ENCODE data around the gene SGCE.

SGCE gene

DNA sequence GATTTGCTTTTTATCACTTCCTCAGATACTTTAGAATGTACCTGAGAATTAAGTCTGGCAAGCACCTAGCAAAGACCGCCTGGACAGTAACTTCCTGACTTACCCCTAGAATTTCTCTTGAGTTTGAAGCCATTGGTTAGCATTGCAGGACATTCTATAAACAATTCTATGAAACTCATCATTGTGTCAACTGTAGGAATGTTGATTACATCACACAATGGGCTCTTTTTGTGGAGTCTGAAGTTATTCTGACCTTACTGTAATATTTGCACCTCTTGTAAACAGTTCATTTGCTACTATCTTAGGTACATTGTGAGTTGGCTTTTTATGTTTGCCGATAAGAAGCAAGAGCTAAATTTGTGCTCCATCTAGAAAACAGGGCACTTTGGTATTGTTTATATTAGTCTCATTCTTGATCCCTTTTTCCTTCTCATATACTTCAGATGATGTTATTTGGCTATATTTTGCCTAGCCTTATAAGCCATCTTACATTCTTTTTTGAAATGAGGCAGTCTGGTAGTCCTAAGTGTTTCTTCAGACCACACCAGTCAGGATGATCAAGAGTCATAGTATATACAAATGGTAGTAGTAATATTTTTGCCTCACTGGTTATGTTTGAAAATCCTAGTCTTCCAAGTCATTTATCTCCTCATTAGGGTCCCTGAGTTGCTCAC lies 94.0 kb downstream of the SGCE start:
- Histone ChIP-seq H3K4me3 (ENCODE audit: low read depth, low read length) (no peak overlapping the region), H3K36me3 (no peaks in the 10 kb centered on the region; the same call in 1 of the 2 replicates), H3K27me3 (no peaks in the 10 kb centered on the region), H3K9me3 (no peaks in the 10 kb centered on the region), H3K4me1 (no peaks in the 10 kb centered on the region)
- no peak for DNase-seq
- no peak for TF ChIP-seq CTCF (IDR thresholded peaks at IDR 0.05; ENCODE audit: low read depth, low read length)

DNA sequence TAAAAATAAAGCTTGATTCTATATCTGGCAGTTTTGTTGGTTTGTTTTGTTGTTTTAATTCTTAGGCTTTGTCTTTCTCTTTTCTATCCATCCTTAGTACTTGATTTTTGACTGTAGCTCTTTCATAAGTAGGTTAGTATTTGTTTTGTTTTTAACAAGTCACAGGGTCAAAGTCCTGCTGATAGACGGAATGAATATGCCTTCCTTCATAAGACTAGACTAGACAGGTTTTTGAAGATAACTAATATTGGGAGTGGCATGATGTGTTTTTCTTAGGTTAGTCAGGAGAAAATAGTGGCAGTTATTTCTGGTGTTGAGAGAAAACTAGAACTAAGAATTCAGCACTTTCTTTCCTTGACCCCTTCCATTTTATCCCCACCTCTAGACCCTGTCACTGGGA lies 96.0 kb downstream of the SGCE start:
- no peak overlapping the region for H3K4me3 ChIP-seq (ENCODE audit: low read depth, low read length)
- DNase-seq = no peak
- TF ChIP-seq CTCF (IDR thresholded peaks at IDR 0.05; ENCODE audit: low read depth, low read length) = no peak
- no peaks in the 10 kb centered on the region for H3K27me3 ChIP-seq
- no peaks in the 10 kb centered on the region for H3K4me1 ChIP-seq
- H3K9me3 ChIP-seq = no peaks in the 10 kb centered on the region
- no peaks in the 10 kb centered on the region; the same call in 1 of the 2 replicates for H3K36me3 ChIP-seq

- DNase-seq = no peak
- no peaks in the 10 kb centered on the region for H3K27me3 ChIP-seq
- no peak for TF ChIP-seq CTCF (IDR thresholded peaks at IDR 0.05; ENCODE audit: low read depth, low read length)
- H3K9me3 ChIP-seq = no peaks in the 10 kb centered on the region
- H3K4me3 ChIP-seq (ENCODE audit: low read depth, low read length) = no peak overlapping the region
- no peaks in the 10 kb centered on the region for H3K4me1 ChIP-seq
- H3K36me3 ChIP-seq = no peaks in the 10 kb centered on the region; the same call in 1 of the 2 replicates
Observed at GRCh38 chr7:94557215-94557614, 98.7 kb downstream of the SGCE start.

DNA sequence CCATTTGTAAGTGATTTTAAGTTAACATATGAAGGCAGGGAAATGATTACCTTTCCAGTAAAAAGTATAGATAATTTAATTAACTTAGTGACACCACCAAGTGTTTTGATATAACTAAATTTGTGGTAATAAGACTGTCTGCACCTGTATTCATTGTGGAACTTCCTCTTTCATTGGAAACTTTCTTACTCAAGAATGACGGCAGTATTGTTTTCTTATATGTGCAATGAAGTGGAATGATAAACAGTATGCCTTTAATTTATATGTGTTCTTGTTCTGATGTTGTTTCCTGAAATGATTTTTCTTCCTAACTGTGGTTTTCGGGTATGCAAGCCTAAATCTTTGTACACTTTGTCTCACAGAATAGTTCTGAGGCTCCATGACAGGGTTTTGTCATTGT lies 99.9 kb downstream of the SGCE start:
- H3K9me3 ChIP-seq = no peaks in the 10 kb centered on the region

DNA sequence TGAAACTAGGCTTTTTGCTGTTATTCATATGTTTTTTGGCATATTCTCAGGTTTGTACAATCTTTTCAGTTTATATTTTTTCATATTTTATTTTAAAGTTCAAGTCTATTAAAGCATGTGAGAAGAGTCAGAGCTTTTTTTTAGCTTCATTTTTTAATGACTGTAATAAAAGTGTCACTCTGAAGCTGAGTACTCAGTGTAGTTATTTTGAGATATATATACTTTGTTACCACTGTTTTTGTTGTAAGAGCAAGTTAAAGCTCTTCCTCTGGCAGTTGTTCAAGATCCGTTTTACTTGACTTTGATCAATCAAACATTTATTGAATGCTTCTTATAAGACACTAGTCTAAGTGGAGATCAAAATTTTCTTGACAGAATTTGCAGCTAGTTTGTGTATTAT lies 108.8 kb downstream of the SGCE start:
- no peak for DNase-seq
- Histone ChIP-seq H3K4me3 (ENCODE audit: low read depth, low read length) (no peak overlapping the region), H3K36me3 (no peaks in the 10 kb centered on the region), H3K9me3 (no peaks in the 10 kb centered on the region), H3K27me3 (no peaks in the 10 kb centered on the region), H3K4me1 (peaks cover 5% of the 10 kb centered on the region; the same call in 1 of the 2 replicates)
- no peak for TF ChIP-seq CTCF (IDR thresholded peaks at IDR 0.05; ENCODE audit: low read depth, low read length)

More for the DNA sequence above, 99.9 kb downstream of the SGCE start:
- Histone ChIP-seq H3K4me3 (ENCODE audit: low read depth, low read length) (no peak overlapping the region), H3K4me1 (no peaks in the 10 kb centered on the region), H3K36me3 (no peaks in the 10 kb centered on the region; the same call in 1 of the 2 replicates), H3K27me3 (no peaks in the 10 kb centered on the region)
- no peak for TF ChIP-seq CTCF (IDR thresholded peaks at IDR 0.05; ENCODE audit: low read depth, low read length)
- DNase-seq = no peak

DNA sequence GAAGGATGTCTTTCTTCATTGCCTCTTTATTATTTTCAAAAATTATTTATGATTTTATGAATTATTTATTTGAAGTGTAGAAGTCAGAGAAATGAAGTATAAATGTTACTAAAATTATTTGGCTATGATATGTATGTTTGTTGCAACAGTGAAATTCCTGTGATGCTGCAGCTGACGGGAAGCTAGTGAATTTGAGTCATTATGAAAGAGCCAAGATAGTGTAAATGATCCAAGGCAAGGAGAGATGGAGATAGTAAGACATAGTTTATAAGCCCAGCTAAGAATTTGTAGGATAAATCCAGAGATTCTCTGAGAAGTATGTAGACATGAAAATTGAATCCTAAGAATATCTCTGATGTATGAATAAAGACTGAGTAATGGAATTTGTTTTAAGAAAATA lies 115.5 kb downstream of the SGCE start:
- H3K9me3 ChIP-seq = no peaks in the 10 kb centered on the region
- no peak for TF ChIP-seq CTCF (IDR thresholded peaks at IDR 0.05; ENCODE audit: low read depth, low read length)

More for the DNA sequence above, 115.5 kb downstream of the SGCE start:
- Histone ChIP-seq H3K27me3 (no peaks in the 10 kb centered on the region), H3K4me1 (peaks cover 11% of the 10 kb centered on the region; the same call in 1 of the 2 replicates), H3K36me3 (no peaks in the 10 kb centered on the region), H3K4me3 (ENCODE audit: low read depth, low read length) (no peak overlapping the region)
- no peak for DNase-seq
